ENCODE measurements around the gene MED29. TPM values are rescaled to one million over a fixed set of nuclear protein-coding genes. Genes with fewer than 3 reads are reported as not detected.

MED29 gene
- total and polyA plus RNA-seq, 4 experiments from 2014 or later = 43.1 to 59.8 (median 50.9) TPM

- intact Hi-C loops (cut with micrococcal nuclease) = no loop called here
- ChIA-PET CTCF (ENCODE audit: partially characterized antibody) (interaction anchor here (4.3 kb wide), 1 partner anchor 8 kb away, joined by 54 read pairs; no protein-coding TSS in a partner anchor), POLR2A (ENCODE audit: partially characterized antibody) (interaction anchor here (1.0 to 11.3 kb wide), 7 partner anchors 9 to 1015 kb away, joined by 3 to 181 read pairs (median 14); partner anchors contain the start of genes GMFG, MED29, PAF1 and RPS16)
- no peak overlapping the region for H3K4me3 ChIP-seq (ENCODE audit: low read length in 2 of 2)
- Mint-ChIP-seq H3K4me3 (peak overlapping the region; percentile 55 to 96 (median 90)), H3K9me3 (peaks cover 0 to 10% (median 0%) of the 10 kb centered on the region in 8 donors), H3K27me3 (no peaks in the 10 kb centered on the region), H3K4me1 (peaks cover 35 to 95% (median 53%) of the 10 kb centered on the region in 4 donors), H3K36me3 (peaks cover 22 to 44% of the 10 kb centered on the region in 2 donors), H3K27ac (peak overlapping the region; percentile 98 to 100 (median 99))
- H3K4me1 ChIP-seq (ENCODE audit: insufficient read depth, low read length) = peaks cover 66% of the 10 kb centered on the region
- DNase-seq = peak in 3 of 5 donors; percentile 22 to 57 (median 27)
- H3K27ac ChIP-seq (ENCODE audit: low read depth, low read length) = peak overlapping the region; percentile 100
- H3K27me3 ChIP-seq (ENCODE audit: insufficient read depth, low read length) = no peaks in the 10 kb centered on the region
- no peaks in the 10 kb centered on the region for H3K9me3 ChIP-seq (ENCODE audit: control insufficient read depth in 1 of 2, low read length in 2 of 2)
- H3K36me3 ChIP-seq (ENCODE audit: insufficient read depth, low read length) = peaks cover 14% of the 10 kb centered on the region
Observed at GRCh38 chr19:39405261-39405957, 14.2 kb downstream of the MED29 start.

GRCh38 chr19:39405958-39406655 lies 14.9 kb downstream of the MED29 start:
- ChIA-PET CTCF (ENCODE audit: partially characterized antibody) (interaction anchor here (4.3 kb wide), 1 partner anchor 8 kb away, joined by 54 read pairs; no protein-coding TSS in a partner anchor), POLR2A (ENCODE audit: partially characterized antibody) (interaction anchor here (0.5 to 11.3 kb wide), 13 partner anchors 7 to 1014 kb away, joined by 3 to 276 read pairs (median 10); partner anchors contain the start of genes GMFG, MED29, PAF1 and RPS16)
- H3K4me1 Mint-ChIP-seq = peaks cover 39 to 95% (median 55%) of the 10 kb centered on the region in 4 donors
- peak overlapping the region; percentile 98 to 100 (median 99) for H3K27ac Mint-ChIP-seq
- H3K4me3 Mint-ChIP-seq = peak overlapping the region; percentile 88 to 96 (median 92)
- peaks cover 22 to 51% of the 10 kb centered on the region in 2 donors for H3K36me3 Mint-ChIP-seq
- peaks cover 66% of the 10 kb centered on the region for H3K4me1 ChIP-seq (ENCODE audit: insufficient read depth, low read length)
- peaks cover 14% of the 10 kb centered on the region for H3K36me3 ChIP-seq (ENCODE audit: insufficient read depth, low read length)
- peak overlapping the region; percentile 52 to 97 for H3K4me3 ChIP-seq (ENCODE audit: low read length in 2 of 2)
- H3K9me3 ChIP-seq (ENCODE audit: control insufficient read depth in 1 of 2, low read length in 2 of 2) = no peaks in the 10 kb centered on the region
- peaks cover 0 to 10% (median 0%) of the 10 kb centered on the region in 8 donors for H3K9me3 Mint-ChIP-seq
- peak overlapping the region; percentile 100 for H3K27ac ChIP-seq (ENCODE audit: low read depth, low read length)
- no peaks in the 10 kb centered on the region for H3K27me3 ChIP-seq (ENCODE audit: insufficient read depth, low read length)
- intact Hi-C loops (cut with micrococcal nuclease) = loop anchor here (2.0 kb wide), 1 partner anchor 555 kb away; no protein-coding TSS in a partner anchor
- peak; percentile 86 to 92 (median 89) for DNase-seq
- H3K27me3 Mint-ChIP-seq = no peaks in the 10 kb centered on the region

- peak within 1 kb of the TSS; percentile 97 to 100 for H3K4me3 ChIP-seq (ENCODE audit: low read length in 2 of 2)
- peak within 1 kb of the TSS; percentile 100 for H3K27ac ChIP-seq (ENCODE audit: low read depth, low read length)
- Mint-ChIP-seq H3K27me3 (peaks cover 0 to 2% of the 10 kb centered on the region in 2 donors), H3K36me3 (peaks cover 22 to 52% of the 10 kb centered on the region in 2 donors), H3K4me3 (peak within 1 kb of the TSS; percentile 88 to 99 (median 97)), H3K4me1 (peaks cover 38 to 95% (median 55%) of the 10 kb centered on the region in 4 donors), H3K9me3 (peaks cover 0 to 11% (median 0%) of the 10 kb centered on the region in 8 donors), H3K27ac (peak within 1 kb of the TSS; percentile 99 to 100 (median 100))
- no peaks in the 10 kb centered on the region for H3K9me3 ChIP-seq (ENCODE audit: control insufficient read depth in 1 of 2, low read length in 2 of 2)
- ChIA-PET POLR2A (ENCODE audit: partially characterized antibody) (interaction anchor here (0.5 to 11.3 kb wide), 14 partner anchors 8 to 1013 kb away, joined by 3 to 276 read pairs (median 8); partner anchors contain the start of genes GMFG, MED29, PAF1 and RPS16), CTCF (ENCODE audit: partially characterized antibody) (interaction anchor here (1.8 to 4.3 kb wide), 2 partner anchors 9 to 29 kb away, joined by 8 to 54 read pairs; partner anchors contain the start of gene RPS16)
- peak; percentile 86 to 88 (median 87) for DNase-seq
- H3K27me3 ChIP-seq (ENCODE audit: insufficient read depth, low read length) = no peaks in the 10 kb centered on the region
- intact Hi-C loops (cut with micrococcal nuclease) = loop anchor here (2.0 kb wide), 1 partner anchor 556 kb away; no protein-coding TSS in a partner anchor
- H3K36me3 ChIP-seq (ENCODE audit: insufficient read depth, low read length) = peaks cover 14% of the 10 kb centered on the region
- H3K4me1 ChIP-seq (ENCODE audit: insufficient read depth, low read length) = peaks cover 66% of the 10 kb centered on the region
Observed at GRCh38 chr19:39406656-39407409, 15.7 kb downstream of the MED29 start, which contains the start of gene ZFP36. ZFP36 (plus strand) TSS chr19:39406847; CDS start chr19:39406905, 58 bp downstream.

- Histone ChIP-seq H3K9me3 (ENCODE audit: control insufficient read depth in 1 of 2, low read length in 2 of 2) (no peaks in the 10 kb centered on the region), H3K27me3 (ENCODE audit: insufficient read depth, low read length) (no peaks in the 10 kb centered on the region), H3K27ac (ENCODE audit: low read depth, low read length) (peak overlapping the region; percentile 100), H3K4me3 (ENCODE audit: low read length in 2 of 2) (peak overlapping the region; percentile 97 to 100), H3K36me3 (ENCODE audit: insufficient read depth, low read length) (peaks cover 14% of the 10 kb centered on the region), H3K4me1 (ENCODE audit: insufficient read depth, low read length) (peaks cover 62% of the 10 kb centered on the region)
- ChIA-PET CTCF (ENCODE audit: partially characterized antibody) (interaction anchor here (1.8 to 4.3 kb wide), 2 partner anchors 10 to 28 kb away, joined by 8 to 54 read pairs; partner anchors contain the start of gene RPS16), POLR2A (ENCODE audit: partially characterized antibody) (interaction anchor here (0.9 to 11.3 kb wide), 13 partner anchors 9 to 1343 kb away, joined by 3 to 276 read pairs (median 10); partner anchors contain the start of genes ACTMAP, GMFG, MED29 and PAF1)
- peak overlapping the region; percentile 88 to 99 (median 97) for H3K4me3 Mint-ChIP-seq
- peaks cover 0 to 7% of the 10 kb centered on the region in 2 donors for H3K27me3 Mint-ChIP-seq
- peak in 1 of 5 donors; percentile 83 for DNase-seq
- peaks cover 33 to 95% (median 54%) of the 10 kb centered on the region in 4 donors for H3K4me1 Mint-ChIP-seq
- peaks cover 0 to 16% (median 0%) of the 10 kb centered on the region in 8 donors for H3K9me3 Mint-ChIP-seq
- intact Hi-C loops (cut with micrococcal nuclease) = loop anchor here (2.0 kb wide), 1 partner anchor 557 kb away; no protein-coding TSS in a partner anchor
- peak overlapping the region; percentile 99 to 100 (median 99) for H3K27ac Mint-ChIP-seq
- H3K36me3 Mint-ChIP-seq = peaks cover 22 to 53% of the 10 kb centered on the region in 2 donors
Observed at GRCh38 chr19:39407410-39407659, 16.2 kb downstream of the MED29 start.

- Mint-ChIP-seq H3K9me3 (peaks cover 0 to 16% (median 0%) of the 10 kb centered on the region in 8 donors), H3K27ac (peak overlapping the region; percentile 99 to 100 (median 99)), H3K4me3 (peak overlapping the region; percentile 88 to 99 (median 97)), H3K36me3 (peaks cover 22 to 53% of the 10 kb centered on the region in 2 donors), H3K4me1 (peaks cover 33 to 92% (median 50%) of the 10 kb centered on the region in 4 donors), H3K27me3 (peaks cover 0 to 7% of the 10 kb centered on the region in 2 donors)
- Histone ChIP-seq H3K4me3 (ENCODE audit: low read length in 2 of 2) (peak overlapping the region; percentile 97 to 100), H3K36me3 (ENCODE audit: insufficient read depth, low read length) (peaks cover 14% of the 10 kb centered on the region), H3K27me3 (ENCODE audit: insufficient read depth, low read length) (no peaks in the 10 kb centered on the region), H3K4me1 (ENCODE audit: insufficient read depth, low read length) (peaks cover 57% of the 10 kb centered on the region), H3K27ac (ENCODE audit: low read depth, low read length) (peak overlapping the region; percentile 100), H3K9me3 (ENCODE audit: control insufficient read depth in 1 of 2, low read length in 2 of 2) (no peaks in the 10 kb centered on the region)
- intact Hi-C loops (cut with micrococcal nuclease) = loop anchor here (2.0 kb wide), 1 partner anchor 557 kb away; no protein-coding TSS in a partner anchor
- peak in 4 of 5 donors; percentile 77 to 86 (median 84) for DNase-seq
- POLR2A ChIA-PET (ENCODE audit: partially characterized antibody) = interaction anchor here (0.9 to 11.3 kb wide), 13 partner anchors 9 to 1343 kb away, joined by 3 to 276 read pairs (median 10); partner anchors contain the start of genes ACTMAP, GMFG, MED29 and PAF1
- CTCF ChIA-PET (ENCODE audit: partially characterized antibody) = interaction anchor here (1.8 to 4.3 kb wide), 2 partner anchors 10 to 28 kb away, joined by 8 to 54 read pairs; partner anchors contain the start of gene RPS16
Observed at GRCh38 chr19:39407660-39408391, 16.6 kb downstream of the MED29 start.

All from CD4-positive, alpha-beta memory T cell (primary cell).